GM23338 (cell line): ENCODE results near the gene ZNF398. TPM values are rescaled to one million over a fixed set of nuclear protein-coding genes. Genes with fewer than 3 reads are reported as not detected.

Experiments
- ATAC-seq: fragments of 200-7000 bp; cut with Tn5 transposase; 3 replicates; pipeline ENCODE4 v1.9.1; 2020
- DNase-seq: peaks from one replicate; pipeline ENCODE4 v3.0.0-alpha.2; 2015; ENCODE audit warnings: low spot score
- H2AFZ ChIP-seq: fragments of 200-600 bp; sonication (generic); 2 replicates; pipeline ENCODE4 v1.8.0; 2016; ENCODE audit warnings: antibody characterized with exemption, mild to moderate bottlenecking, moderate library complexity
- H3F3A ChIP-seq: fragments of 200-600 bp; sonication (generic); replicated peaks from 2 replicates; pipeline ENCODE4 v1.8.0; 2017; ENCODE audit warnings: antibody characterized with exemption, mixed run types, low read depth
- H3K27ac ChIP-seq: fragments of 200-600 bp; sonication (generic); 2 replicates; pipeline ENCODE4 v1.6.1; 2016; ENCODE audit warnings: low read depth
- H3K27me3 ChIP-seq: fragments of 200-600 bp; sonication (generic); 2 replicates; pipeline ENCODE4 v1.8.0; 2016; ENCODE audit warnings: mild to moderate bottlenecking, mixed run types, moderate library complexity; ENCODE audit not compliant: insufficient read depth
- H3K36me3 ChIP-seq: fragments of 200-600 bp; sonication (generic); 2 replicates; pipeline ENCODE4 v1.8.0; 2016; ENCODE audit warnings: mild to moderate bottlenecking; ENCODE audit not compliant: insufficient read depth
- H3K4me1 ChIP-seq: fragments of 200-600 bp; sonication (generic); 2 replicates; pipeline ENCODE4 v1.8.0; 2016; ENCODE audit warnings: mild to moderate bottlenecking, moderate library complexity; ENCODE audit not compliant: insufficient read depth
- H3K4me2 ChIP-seq: fragments of 200-600 bp; sonication (generic); 2 replicates; pipeline ENCODE4 v1.7.1; 2017; ENCODE audit warnings: mixed run types
- H3K4me3 ChIP-seq: fragments of 200-600 bp; sonication (generic); 2 replicates; pipeline ENCODE4 v1.6.1; 2016; ENCODE audit warnings: mixed run types
- H3K79me2 ChIP-seq: fragments of 200-600 bp; sonication (generic); replicated peaks from 2 replicates; pipeline ENCODE4 v1.8.0; 2017; ENCODE audit warnings: mild to moderate bottlenecking; ENCODE audit not compliant: insufficient read depth
- H3K9me2 ChIP-seq: fragments of 200-600 bp; sonication (generic); 2 replicates; pipeline ENCODE4 v1.8.0; 2017; ENCODE audit not compliant: insufficient read depth
- H4K20me1 ChIP-seq: fragments of 200-600 bp; sonication (generic); replicated peaks from 2 replicates; pipeline ENCODE4 v1.8.0; 2017; ENCODE audit warnings: mild to moderate bottlenecking; ENCODE audit not compliant: insufficient read depth
- H3K27ac Mint-ChIP-seq: 2 replicates; pipeline ENCODE4 v1.8.0; 2020; ENCODE audit warnings: inconsistent platforms, mild to moderate bottlenecking, moderate library complexity, mixed read lengths
- H3K27me3 Mint-ChIP-seq: 3 replicates; pipeline ENCODE4 v1.8.0; 2022; ENCODE audit warnings: low read depth, mild to moderate bottlenecking, moderate library complexity, mixed read lengths, inconsistent platforms; ENCODE audit not compliant: insufficient read depth, poor library complexity
- H3K36me3 Mint-ChIP-seq: 3 replicates; pipeline ENCODE4 v1.8.0; 2021; ENCODE audit warnings: low read depth, mild to moderate bottlenecking, inconsistent platforms, moderate library complexity, mixed read lengths
- H3K4me1 Mint-ChIP-seq: 3 replicates; pipeline ENCODE4 v1.8.0; 2020; ENCODE audit warnings: mild to moderate bottlenecking, inconsistent platforms, mixed read lengths
- H3K4me3 Mint-ChIP-seq: 3 replicates; pipeline ENCODE4 v1.8.0; 2021; ENCODE audit warnings: moderate library complexity, mild to moderate bottlenecking, inconsistent platforms, mixed read lengths
- H3K9me3 Mint-ChIP-seq: 3 replicates; pipeline ENCODE4 v1.8.0; 2020; ENCODE audit warnings: moderate library complexity, mild to moderate bottlenecking, inconsistent platforms, mixed read lengths
- CREB1 ChIP-seq: fragments of 250-450 bp; sonication (Bioruptor Pico); IDR thresholded peaks from 2 replicates; pipeline ENCODE4 v1.5.0; 2020; ENCODE audit warnings: low read depth, mild to moderate bottlenecking, moderate library complexity
- ETS1 ChIP-seq: IDR thresholded peaks from 2 replicates; pipeline ENCODE4 v1.6.1; 2016; ENCODE audit warnings: antibody characterized with exemption
- EZH2 ChIP-seq: fragments of 200-600 bp; sonication (generic); IDR thresholded peaks from one replicate; pipeline ENCODE4 v1.8.0; 2017; ENCODE audit warnings: antibody characterized with exemption, mild to moderate bottlenecking, low read depth; ENCODE audit not compliant: unreplicated experiment
- EZH2phosphoT487 ChIP-seq: fragments of 200-600 bp; sonication (generic); IDR thresholded peaks from one replicate; pipeline ENCODE4 v1.8.1; 2018; ENCODE audit warnings: antibody characterized with exemption; ENCODE audit not compliant: unreplicated experiment
- JUNB ChIP-seq: IDR thresholded peaks from one replicate; pipeline ENCODE4 v1.6.1; 2016; ENCODE audit warnings: antibody characterized with exemption; ENCODE audit not compliant: unreplicated experiment
- NANOG ChIP-seq: IDR thresholded peaks from 2 replicates; pipeline ENCODE4 v1.6.1; 2016; ENCODE audit warnings: antibody characterized with exemption, borderline replicate concordance
- POLR2AphosphoS5 ChIP-seq: IDR thresholded peaks from 2 replicates; pipeline ENCODE4 v1.6.1; 2016; ENCODE audit warnings: antibody characterized with exemption, low read depth
- STAT1 ChIP-seq: IDR thresholded peaks from one replicate; pipeline ENCODE4 v1.6.1; 2016; ENCODE audit warnings: antibody characterized with exemption; ENCODE audit not compliant: unreplicated experiment
- ZNF114 ChIP-seq: fragments of 250-450 bp; sonication (Bioruptor Pico); IDR thresholded peaks from 2 replicates; pipeline ENCODE4 v1.5.0; 2020; ENCODE audit warnings: mild to moderate bottlenecking, moderate library complexity
- ZNF331 ChIP-seq: fragments of 250-450 bp; sonication (Bioruptor Pico); IDR thresholded peaks from 2 replicates; pipeline ENCODE4 v1.5.0; 2020; ENCODE audit warnings: low read depth, mild to moderate bottlenecking, moderate library complexity
- polyA plus RNA-seq: library from polyadenylated mRNA; unstranded; fragments of >200 nt; fragmentation: Nextera tagmentation; extraction: Ambion mirVana; gene quantifications from 2 replicates; pipeline ENCODE4 v1.2.1, GENCODE V29; 2016
- total RNA-seq: library from RNA; depleted of rRNA; stranded (reverse); fragments of >200 nt; shearing (Covaris generic); gene quantifications from 2 replicates; pipeline ENCODE4 v1.2.3, GENCODE V29; 2014
- TF ChIP-seq, protein P1 (sequence below): IDR thresholded peaks from one replicate; pipeline ENCODE4 v1.6.1; 2018; ENCODE audit warnings: antibody characterized with exemption; ENCODE audit not compliant: unreplicated experiment
- TF ChIP-seq, protein P2 (sequence below): fragments of 250-450 bp; sonication (Bioruptor Pico); IDR thresholded peaks from 2 replicates; pipeline ENCODE4 v1.5.0; 2020; ENCODE audit warnings: mild to moderate bottlenecking, moderate library complexity
- TF ChIP-seq, protein P3 (sequence below), 2 experiments: fragments of 200-600 bp in 1 of 2; sonication (generic) in 1 of 2; conservative IDR thresholded peaks; 2 replicates each; pipeline versions ENCODE4 v1.5.1 to v1.6.1; 2016 to 2017; ENCODE audit warnings: antibody characterized with exemption in 2 of 2, low read depth in 2 of 2, mild to moderate bottlenecking in 2 of 2, moderate library complexity in 1 of 2

ZNF398 gene
- total and polyA plus RNA-seq, 2 experiments from 2014 or later = 20.7 to 99.6 TPM

DNA sequence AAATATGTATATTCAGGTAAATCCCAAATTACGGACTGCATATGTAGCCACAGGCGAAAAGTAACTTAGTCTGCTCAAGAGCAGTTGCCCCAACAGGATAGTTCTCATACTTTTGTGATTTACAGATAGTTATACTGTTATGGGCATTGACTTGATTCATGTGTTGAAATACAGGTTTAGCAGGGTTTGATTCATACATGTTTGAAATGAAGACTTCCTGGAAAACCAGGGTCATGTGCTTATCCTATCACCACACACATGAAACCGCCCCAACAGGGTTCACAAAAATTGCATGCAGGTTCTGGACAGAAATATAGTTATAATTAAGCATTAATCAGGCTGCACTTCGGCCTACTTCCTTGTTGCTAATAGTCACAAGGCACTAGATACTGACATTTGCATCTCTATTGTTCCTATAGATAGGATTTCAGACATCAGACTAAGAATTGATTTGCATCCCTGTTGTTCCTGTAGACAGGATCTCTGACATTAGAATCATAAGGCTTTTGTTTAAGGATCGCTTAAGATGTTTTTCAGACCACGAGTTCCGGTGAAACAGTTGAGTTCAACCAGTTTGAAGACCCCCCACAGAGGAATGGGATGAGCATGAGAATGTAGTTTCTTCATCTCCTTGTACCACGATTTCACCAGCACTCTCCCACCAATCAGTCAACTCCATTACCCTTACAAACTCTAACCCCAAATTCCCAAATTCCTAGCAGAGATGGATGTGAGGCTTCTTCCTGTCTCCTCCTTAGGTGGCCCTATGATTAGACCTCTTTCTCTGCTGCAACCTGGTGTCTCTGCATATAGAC, 2.0 kb upstream of the ZNF398 start:
- H3K4me1 ChIP-seq = peaks cover 18% of the 10 kb centered on the region
- peak overlapping the region; percentile 95 for H3K4me3 Mint-ChIP-seq

More for the DNA sequence above, 2.0 kb upstream of the ZNF398 start:
- H3K27ac ChIP-seq = peak overlapping the region; percentile 97
- H3K4me3 ChIP-seq = peak overlapping the region; percentile 75
- Mint-ChIP-seq H3K27me3 (peaks cover 19% of the 10 kb centered on the region), H3K36me3 (peaks cover 29% of the 10 kb centered on the region), H3K27ac (peak overlapping the region; percentile 97), H3K4me1 (peaks cover 45% of the 10 kb centered on the region), H3K9me3 (no peaks in the 10 kb centered on the region; the same call in 2 of the 3 replicates)
- H3K36me3 ChIP-seq = peaks cover 6% of the 10 kb centered on the region
- TF ChIP-seq CREB1 (CRISPR knock-in tag) (peak; percentile 28; the same call in 1 of the 2 replicates), STAT1 (no peak), POLR2AphosphoS5 (no peak; the same call in 1 of the 2 replicates), NANOG (peak; percentile 97), EZH2 (no peak), ZNF331 (no peak), ZNF114 (CRISPR knock-in tag) (no peak), JUNB (no peak), ETS1 (peak; percentile 74), EZH2phosphoT487 (no peak)
- TF ChIP-seq, protein P1, sequence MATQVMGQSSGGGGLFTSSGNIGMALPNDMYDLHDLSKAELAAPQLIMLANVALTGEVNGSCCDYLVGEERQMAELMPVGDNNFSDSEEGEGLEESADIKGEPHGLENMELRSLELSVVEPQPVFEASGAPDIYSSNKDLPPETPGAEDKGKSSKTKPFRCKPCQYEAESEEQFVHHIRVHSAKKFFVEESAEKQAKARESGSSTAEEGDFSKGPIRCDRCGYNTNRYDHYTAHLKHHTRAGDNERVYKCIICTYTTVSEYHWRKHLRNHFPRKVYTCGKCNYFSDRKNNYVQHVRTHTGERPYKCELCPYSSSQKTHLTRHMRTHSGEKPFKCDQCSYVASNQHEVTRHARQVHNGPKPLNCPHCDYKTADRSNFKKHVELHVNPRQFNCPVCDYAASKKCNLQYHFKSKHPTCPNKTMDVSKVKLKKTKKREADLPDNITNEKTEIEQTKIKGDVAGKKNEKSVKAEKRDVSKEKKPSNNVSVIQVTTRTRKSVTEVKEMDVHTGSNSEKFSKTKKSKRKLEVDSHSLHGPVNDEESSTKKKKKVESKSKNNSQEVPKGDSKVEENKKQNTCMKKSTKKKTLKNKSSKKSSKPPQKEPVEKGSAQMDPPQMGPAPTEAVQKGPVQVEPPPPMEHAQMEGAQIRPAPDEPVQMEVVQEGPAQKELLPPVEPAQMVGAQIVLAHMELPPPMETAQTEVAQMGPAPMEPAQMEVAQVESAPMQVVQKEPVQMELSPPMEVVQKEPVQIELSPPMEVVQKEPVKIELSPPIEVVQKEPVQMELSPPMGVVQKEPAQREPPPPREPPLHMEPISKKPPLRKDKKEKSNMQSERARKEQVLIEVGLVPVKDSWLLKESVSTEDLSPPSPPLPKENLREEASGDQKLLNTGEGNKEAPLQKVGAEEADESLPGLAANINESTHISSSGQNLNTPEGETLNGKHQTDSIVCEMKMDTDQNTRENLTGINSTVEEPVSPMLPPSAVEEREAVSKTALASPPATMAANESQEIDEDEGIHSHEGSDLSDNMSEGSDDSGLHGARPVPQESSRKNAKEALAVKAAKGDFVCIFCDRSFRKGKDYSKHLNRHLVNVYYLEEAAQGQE = no peak
- TF ChIP-seq, protein P2, sequence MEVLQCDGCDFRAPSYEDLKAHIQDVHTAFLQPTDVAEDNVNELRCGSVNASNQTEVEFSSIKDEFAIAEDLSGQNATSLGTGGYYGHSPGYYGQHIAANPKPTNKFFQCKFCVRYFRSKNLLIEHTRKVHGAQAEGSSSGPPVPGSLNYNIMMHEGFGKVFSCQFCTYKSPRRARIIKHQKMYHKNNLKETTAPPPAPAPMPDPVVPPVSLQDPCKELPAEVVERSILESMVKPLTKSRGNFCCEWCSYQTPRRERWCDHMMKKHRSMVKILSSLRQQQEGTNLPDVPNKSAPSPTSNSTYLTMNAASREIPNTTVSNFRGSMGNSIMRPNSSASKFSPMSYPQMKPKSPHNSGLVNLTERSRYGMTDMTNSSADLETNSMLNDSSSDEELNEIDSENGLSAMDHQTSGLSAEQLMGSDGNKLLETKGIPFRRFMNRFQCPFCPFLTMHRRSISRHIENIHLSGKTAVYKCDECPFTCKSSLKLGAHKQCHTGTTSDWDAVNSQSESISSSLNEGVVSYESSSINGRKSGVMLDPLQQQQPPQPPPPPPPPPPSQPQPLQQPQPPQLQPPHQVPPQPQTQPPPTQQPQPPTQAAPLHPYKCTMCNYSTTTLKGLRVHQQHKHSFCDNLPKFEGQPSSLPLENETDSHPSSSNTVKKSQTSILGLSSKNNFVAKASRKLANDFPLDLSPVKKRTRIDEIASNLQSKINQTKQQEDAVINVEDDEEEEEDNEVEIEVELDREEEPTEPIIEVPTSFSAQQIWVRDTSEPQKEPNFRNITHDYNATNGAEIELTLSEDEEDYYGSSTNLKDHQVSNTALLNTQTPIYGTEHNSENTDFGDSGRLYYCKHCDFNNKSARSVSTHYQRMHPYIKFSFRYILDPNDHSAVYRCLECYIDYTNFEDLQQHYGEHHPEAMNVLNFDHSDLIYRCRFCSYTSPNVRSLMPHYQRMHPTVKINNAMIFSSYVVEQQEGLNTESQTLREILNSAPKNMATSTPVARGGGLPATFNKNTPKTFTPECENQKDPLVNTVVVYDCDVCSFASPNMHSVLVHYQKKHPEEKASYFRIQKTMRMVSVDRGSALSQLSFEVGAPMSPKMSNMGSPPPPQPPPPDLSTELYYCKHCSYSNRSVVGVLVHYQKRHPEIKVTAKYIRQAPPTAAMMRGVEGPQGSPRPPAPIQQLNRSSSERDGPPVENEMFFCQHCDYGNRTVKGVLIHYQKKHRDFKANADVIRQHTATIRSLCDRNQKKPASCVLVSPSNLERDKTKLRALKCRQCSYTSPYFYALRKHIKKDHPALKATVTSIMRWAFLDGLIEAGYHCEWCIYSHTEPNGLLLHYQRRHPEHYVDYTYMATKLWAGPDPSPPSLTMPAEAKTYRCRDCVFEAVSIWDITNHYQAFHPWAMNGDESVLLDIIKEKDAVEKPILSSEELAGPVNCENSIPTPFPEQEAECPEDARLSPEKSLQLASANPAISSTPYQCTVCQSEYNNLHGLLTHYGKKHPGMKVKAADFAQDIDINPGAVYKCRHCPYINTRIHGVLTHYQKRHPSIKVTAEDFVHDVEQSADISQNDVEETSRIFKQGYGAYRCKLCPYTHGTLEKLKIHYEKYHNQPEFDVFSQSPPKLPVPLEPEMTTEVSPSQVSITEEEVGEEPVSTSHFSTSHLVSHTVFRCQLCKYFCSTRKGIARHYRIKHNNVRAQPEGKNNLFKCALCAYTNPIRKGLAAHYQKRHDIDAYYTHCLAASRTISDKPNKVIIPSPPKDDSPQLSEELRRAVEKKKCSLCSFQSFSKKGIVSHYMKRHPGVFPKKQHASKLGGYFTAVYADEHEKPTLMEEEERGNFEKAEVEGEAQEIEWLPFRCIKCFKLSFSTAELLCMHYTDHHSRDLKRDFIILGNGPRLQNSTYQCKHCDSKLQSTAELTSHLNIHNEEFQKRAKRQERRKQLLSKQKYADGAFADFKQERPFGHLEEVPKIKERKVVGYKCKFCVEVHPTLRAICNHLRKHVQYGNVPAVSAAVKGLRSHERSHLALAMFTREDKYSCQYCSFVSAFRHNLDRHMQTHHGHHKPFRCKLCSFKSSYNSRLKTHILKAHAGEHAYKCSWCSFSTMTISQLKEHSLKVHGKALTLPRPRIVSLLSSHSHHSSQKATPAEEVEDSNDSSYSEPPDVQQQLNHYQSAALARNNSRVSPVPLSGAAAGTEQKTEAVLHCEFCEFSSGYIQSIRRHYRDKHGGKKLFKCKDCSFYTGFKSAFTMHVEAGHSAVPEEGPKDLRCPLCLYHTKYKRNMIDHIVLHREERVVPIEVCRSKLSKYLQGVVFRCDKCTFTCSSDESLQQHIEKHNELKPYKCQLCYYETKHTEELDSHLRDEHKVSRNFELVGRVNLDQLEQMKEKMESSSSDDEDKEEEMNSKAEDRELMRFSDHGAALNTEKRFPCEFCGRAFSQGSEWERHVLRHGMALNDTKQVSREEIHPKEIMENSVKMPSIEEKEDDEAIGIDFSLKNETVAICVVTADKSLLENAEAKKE = peak; percentile 83
- TF ChIP-seq, protein P3, sequence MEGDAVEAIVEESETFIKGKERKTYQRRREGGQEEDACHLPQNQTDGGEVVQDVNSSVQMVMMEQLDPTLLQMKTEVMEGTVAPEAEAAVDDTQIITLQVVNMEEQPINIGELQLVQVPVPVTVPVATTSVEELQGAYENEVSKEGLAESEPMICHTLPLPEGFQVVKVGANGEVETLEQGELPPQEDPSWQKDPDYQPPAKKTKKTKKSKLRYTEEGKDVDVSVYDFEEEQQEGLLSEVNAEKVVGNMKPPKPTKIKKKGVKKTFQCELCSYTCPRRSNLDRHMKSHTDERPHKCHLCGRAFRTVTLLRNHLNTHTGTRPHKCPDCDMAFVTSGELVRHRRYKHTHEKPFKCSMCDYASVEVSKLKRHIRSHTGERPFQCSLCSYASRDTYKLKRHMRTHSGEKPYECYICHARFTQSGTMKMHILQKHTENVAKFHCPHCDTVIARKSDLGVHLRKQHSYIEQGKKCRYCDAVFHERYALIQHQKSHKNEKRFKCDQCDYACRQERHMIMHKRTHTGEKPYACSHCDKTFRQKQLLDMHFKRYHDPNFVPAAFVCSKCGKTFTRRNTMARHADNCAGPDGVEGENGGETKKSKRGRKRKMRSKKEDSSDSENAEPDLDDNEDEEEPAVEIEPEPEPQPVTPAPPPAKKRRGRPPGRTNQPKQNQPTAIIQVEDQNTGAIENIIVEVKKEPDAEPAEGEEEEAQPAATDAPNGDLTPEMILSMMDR (conservative IDR thresholded peaks at IDR 0.05; ENCODE audit: low read depth in 2 of 2) = no peak
- peak; percentile 95 for DNase-seq
- peaks cover 10% of the 10 kb centered on the region; the same call in 1 of the 2 replicates for H3F3A ChIP-seq
- no peak overlapping the region for H2AFZ ChIP-seq
- peak overlapping the region; percentile 86 for H3K4me2 ChIP-seq
- H3K27me3 ChIP-seq = no peaks in the 10 kb centered on the region
- peaks cover 41% of the 10 kb centered on the region for H3K79me2 ChIP-seq
- H4K20me1 ChIP-seq = peaks cover 6% of the 10 kb centered on the region; the same call in 1 of the 2 replicates
- H3K9me2 ChIP-seq = no peaks in the 10 kb centered on the region
- peak; percentile 29 for ATAC-seq
